Left kidney (tissue), 2 donors: ENCODE measurements around the gene C14orf180. TPM values are rescaled to one million over a fixed set of nuclear protein-coding genes. Genes with fewer than 3 reads are reported as not detected.

Experiments used
- DNase-seq: peaks from one replicate; pipeline ENCODE4 v3.0.0-alpha.2; 2013
- polyA plus RNA-seq: library from polyadenylated mRNA; unstranded; fragments of 120-200 nt; gene quantifications from one replicate; pipeline ENCODE4 v1.2.1, GENCODE V29; 2013; ENCODE audit not compliant: insufficient read length

C14orf180 gene
- polyA plus RNA-seq, 1 donor: not detected

DNA sequence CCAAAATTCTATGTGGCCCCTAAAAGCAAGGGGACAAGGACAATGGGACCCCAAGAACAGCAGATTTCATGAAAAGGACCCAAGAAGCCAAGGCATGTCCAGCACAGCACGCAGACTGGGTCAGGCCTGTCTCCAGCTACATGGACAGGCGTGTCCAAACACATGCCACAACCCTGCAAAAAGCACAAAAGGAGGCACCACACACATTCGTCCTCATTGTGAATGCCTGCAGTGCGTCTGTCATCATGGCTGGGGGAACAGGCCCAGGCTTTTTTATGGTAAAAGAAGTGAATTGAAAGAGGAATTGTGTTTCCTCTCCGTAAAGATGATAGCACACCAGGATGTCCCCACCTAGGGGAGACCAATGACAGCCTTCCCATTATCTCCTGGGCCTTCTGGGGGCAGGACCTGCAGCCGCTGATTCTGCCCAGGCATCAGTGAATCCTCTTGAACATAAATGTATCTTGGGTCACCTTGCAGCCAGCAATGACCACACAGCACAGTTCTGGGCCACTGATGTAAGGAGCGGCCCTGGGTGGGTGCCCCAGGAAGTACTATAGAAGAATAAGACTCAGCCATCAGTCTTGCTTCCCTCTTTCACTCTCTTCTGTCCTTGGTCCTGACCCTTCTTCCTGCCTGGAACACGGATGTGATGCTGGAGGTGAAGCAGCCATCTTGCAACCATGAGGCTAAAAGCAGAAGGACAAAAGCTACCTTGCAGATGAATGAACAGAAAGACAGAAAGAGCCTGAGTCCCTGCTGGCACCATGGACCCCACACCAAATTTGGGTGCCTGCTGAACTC, 29.8 kb upstream of the C14orf180 start:
- DNase-seq: no peak

DNA sequence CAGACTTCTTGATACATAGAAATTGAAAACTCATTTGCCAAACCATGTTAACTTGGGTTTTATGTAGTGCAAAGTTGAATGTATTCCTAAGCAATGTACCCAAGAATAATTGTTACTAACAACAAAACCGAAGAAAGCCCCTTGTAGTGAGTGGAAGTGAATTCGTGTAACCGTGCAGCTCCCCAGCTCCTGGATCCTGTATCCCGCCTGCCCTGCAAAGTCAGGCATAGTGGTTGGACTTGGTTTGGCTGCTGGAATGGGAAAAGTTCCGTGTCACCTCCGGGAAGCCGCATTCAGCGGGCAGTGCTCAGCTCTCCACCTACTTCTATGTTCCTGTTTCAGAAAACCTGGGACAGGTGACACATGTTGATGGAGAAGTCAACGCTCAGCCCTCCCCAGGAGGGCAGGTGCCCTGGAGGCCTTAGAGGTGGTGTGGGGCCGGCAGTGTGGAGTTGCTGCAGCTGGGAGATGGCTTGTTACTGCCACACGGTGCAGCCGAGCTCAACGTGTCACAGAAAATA, 29.2 kb upstream of the C14orf180 start:
- DNase-seq: no peak

DNA sequence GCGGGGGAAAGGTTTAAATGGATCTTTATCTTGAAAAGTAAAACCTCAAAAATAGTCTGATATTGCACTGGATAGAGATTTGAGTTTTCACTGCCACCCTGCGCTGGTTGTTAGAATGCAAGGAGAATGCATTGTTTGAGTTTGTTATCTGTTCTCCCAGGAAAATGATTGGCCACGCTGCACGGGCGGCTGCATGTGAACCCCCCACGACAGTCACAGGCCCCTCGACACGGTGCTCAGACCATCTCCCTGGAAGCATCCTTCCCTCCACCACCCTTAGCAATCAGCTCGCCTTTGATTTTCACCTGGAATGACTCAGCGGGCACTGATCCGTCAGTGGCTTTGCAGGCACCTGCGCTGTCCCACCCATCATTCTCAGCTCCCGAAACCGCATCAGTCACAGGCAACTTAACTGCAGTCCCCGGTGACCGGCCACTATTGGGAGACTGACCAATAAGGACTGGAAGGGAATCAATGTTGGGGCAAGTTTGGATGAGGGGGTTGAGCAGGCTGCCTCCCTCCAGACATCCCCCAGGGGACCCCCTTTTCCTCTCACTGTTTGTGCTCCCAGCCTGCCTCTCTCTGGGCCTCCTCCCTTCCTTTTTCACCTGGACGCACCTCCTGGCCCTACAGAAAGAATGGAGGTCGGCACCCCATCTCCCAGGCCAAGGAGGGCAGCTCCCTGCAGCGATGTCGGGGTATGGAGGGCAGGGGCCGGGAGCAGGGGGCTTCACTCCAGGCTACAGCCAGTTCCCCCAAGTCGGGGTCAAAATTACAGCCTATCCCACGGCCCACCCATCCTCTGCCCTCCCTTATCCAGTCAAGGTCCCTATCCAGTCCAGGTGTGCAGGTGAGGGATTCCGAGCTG, 28.5 kb upstream of the C14orf180 start:
- DNase-seq: no peak

DNA sequence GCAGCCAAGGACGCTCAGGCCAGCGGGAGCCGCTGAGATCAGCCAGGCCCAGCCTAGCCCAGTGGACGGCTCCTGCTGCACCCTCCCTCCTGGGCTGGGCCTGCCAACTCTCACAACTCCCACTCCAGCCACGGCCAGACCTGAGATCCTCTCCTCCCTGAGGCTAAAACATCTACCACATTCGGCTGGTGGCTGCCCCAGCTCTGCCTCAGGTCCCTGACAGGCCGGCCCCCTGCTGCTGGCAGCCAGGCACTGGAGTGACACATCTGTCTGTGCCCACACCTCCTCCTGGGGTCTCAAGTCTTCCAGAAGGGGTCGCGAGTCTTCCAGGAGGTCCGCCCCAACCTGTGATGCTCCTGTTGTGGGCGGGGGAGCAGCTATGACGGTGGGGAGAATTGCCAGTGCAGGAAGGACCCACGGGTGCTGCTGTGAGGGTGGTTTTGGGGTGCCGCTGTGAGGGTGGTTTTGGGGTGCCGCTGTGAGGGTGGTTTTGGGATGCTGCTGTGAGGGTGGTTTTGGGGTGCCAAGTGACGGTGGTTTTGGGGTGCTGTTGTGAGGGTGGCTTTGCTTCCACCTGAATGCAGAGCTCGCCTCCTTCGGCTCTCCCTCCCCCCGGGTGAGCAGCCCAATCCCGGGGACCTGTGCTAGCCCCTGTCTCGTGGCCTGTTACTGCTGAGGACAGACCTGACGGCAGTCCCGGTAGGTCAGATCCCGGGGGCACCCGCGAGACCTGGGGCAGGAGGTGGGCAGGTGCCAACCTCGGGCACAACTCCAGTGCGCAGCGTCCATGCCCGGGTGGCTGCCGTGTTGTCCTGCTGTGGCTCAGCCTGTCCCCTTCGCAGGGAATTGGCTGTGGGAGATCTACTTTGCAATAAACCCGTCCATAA, 27.5 kb upstream of the C14orf180 start:
- DNase-seq: no peak

DNA sequence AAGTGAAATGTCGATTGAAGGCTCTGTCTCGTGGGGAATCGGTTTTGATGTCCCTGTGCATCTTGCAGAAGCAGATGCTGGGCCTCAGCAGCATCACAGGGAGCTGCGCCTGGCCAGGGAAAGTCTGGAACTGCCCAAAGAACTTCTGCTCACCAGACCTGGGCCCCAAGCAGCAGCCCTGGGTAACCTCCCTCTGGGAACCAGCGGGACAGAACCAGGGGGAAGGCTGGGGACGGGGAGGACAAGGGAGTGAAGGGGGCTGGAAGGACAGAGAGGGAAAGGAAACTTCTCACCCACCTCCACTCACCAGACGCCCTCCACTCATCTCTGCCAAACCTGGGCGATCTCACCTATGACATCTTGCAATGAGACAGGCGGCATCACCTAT, 26.8 kb upstream of the C14orf180 start:
- DNase-seq: no peak

DNA sequence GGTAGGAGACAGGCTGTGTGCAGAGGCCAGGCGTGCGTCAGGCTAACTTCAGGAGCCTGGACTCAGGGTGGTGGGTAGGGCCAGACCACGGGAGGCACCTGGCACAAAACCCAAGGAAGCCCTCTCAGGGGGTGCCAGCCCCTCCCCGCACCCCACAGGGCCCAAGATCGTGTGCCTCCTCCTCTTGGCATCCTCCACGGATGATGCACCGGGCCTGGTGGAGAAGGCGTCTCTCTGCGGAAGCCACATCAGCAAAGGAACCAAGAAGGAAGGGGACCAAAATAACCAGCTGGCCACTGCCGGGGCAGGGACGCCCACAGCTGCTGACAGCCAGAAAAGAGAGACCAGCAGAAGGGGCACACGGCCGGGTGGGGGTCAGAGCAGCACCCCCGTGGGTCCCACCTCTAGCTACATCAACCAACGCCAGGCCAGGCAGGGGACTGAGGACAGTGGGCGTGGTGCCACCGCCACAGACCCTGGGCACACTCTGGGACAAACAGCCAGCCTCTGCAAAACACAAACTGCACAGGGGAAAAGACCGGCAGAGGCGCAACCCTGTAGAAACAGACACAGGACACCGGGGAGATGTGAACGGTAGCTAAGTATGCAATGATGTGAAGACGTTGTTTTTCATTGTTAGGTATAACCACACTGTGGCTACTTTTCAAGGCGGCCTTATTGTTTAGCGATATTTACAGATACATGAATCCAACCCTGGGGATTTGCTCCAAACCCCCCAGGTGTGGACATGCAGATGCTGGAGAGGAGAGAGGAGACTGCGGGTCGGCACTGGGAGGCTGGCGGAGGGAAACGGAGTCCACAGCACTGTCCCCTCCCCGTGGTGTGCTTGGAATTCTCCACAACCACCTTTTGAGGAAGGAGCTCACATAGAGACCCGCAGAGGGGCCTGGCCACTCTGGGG, 26.1 kb upstream of the C14orf180 start:
- DNase-seq: no peak

DNA sequence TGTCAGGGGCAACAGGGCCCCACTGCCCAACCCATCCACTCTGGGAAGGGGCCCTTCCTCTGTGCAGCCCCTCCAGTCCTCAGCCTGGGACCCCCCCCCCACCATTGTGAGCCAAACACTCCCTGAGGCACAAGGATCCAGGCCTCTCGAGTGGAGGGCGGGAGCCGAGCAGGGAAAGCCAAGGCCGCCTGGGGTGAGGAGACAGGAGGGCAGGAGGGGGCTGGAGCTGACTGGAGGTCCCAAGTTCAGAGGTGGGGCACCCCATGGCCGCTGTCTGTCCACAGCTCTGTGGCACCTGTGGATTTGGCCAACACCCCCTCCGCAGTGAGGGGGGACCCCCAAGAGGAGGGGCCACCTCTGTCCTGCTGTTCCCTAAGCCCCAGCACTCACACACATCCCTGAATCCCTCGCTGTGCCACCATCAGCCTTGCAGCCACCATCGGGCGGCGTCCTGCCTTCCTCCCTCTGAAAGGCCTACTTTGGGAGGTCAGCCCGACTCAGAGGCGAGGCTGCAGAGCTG, 25.4 kb upstream of the C14orf180 start:
- DNase-seq: no peak

DNA sequence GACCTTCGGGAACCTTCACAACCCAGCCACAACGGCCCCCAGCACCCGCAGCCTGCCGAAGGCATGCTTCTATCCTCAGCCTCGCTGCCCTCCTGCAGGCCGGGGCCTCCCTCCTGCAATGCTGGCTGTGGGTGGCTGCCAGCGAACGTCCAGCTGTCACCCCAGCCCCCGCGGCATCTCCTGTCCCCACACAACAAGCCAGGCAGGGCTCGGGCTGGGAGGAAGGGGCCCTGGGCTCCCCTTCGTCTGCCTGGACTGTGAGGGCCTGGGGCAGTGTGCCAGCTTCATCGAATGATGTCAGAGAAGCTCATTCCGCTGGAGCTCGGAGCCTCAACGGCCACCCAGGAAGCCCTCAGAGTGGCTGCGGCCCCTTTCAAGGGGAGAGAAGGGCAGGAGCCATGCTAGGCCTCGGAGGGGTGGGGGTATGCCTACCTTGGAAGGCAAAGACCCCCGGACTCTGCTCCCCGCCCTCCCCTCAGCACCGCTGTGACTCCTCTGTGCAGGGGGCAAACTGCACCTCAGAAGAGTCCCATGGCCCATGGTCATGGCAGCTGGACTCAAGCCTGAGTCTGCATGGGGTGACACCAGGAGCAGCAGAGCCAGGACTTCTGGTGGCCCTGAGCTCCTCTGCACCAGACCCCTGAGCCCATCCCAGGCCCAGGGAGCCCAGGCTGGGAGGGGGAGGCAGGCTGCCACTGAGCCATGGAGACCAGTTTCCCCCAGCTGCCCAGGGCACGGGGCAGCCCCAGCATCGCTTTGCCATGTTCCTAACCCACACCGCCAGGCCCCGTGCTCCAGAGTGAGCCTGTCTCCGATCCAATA, 24.7 kb upstream of the C14orf180 start:
- no peak for DNase-seq

DNA sequence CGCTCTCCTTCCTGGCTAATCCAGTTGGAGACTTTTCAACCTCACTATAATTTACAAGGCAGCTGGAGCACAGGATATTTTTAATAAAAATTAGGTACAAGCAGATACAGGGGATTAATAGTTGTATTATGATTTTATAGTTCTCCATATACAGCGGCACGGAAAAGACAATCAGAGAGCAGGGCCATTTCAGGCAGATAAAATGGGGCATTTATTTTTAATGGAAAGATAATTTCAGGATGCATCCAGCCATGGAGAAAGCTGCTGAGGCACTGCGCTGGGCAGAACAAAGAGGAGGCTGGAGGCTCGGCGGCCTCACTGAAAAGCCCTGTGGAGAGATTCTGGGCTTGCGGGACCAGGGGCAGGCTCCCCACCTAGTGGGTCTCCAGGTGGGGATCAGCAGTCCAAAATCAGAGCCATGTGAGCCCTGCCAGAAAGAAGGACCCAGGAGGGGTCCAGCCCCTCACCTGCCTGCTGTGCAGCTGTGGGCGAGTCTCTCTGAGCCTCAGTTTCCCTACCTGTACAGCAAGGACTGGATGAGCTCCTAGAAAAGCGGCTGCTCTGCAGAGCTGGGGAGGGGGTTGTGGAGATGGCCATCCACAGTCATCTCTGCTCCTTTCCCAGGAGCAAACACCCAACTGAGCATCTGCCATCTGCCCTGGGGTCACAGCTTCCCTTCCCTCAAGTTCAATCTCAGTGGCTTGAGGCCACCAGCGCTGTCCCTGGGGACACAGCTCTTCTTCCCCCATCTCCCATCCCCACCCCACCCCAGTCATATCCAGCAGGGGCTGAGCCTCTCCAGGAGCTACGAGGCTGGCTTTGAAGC, 23.9 kb upstream of the C14orf180 start:
- DNase-seq: no peak

DNA sequence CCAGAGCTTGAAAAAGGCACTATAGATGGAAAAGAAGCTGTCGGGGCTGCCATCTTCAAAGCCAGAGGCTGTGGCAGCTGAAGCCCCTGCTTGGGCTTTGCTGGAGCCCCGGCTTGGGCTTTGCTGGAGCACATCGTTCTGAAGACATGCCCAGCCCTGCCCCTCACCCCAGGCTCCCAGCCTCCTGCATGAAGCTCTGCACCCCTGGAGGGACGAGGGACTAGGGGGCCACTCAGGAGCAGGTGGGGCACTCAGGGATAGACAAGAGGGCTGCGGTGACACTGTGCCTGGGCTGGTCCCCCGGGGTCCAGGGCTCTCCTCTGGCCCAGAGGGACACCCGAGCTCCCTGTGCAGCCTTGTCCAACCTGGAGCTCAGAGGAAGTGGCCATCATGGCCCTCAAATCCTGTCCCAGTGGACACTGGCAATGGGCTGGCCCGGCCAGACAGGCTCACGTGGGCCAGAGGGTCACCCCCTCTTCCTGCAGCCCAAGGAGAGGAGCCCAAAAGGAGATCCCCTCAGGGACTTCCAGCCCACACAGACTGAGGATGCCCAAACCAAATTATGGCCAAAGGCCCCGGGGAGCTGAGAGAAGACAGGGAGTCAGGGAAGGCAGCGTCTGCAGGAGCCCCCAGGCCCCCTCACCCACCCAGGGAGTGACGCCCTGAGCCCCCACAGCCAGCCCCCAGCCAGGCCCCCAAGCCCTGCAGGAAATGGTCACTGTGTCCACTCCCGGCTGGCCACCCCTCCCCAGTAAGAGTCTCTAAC, 23.1 kb upstream of the C14orf180 start:
- no peak for DNase-seq

DNA sequence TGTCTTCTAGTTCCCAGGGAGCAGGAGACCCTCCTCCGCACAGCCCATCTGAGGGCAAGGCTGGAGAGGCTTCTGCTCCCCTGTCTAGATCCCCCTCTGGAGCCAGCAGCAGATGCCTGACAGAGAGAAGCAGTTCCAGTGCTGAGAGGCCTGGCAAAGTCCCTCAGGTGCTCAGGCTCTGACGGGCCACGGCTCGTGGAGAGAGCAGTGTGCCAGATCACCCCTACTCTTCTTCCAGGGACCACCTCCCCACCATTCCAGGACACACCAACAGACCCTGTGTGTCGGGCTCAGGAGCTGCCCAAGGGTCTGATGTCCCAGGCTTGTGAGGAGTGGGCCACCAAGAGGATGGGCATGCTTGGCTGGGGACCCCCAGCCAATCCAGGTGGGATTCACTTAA, 22.5 kb upstream of the C14orf180 start:
- DNase-seq: no peak

DNA sequence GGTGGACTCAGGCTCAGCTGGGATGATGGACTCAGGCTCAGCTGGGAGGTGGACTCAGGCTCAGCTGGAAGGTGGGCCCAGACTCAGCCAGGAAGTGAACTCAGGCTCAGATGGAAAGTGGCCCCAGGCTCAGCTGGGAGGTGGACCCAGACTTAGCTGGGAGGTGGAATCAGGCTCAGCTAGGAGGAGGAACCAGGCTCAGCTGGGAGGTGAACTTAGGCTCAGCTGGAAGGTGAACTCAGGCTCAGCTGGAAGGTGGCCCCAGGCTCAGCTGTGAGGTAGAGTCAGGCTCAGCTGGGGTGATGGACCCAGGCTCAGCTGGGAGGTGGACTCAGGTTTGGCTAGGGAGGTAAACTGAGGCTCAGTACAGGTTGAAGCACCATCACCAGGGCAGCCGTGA, 21.8 kb upstream of the C14orf180 start:
- DNase-seq: no peak

DNA sequence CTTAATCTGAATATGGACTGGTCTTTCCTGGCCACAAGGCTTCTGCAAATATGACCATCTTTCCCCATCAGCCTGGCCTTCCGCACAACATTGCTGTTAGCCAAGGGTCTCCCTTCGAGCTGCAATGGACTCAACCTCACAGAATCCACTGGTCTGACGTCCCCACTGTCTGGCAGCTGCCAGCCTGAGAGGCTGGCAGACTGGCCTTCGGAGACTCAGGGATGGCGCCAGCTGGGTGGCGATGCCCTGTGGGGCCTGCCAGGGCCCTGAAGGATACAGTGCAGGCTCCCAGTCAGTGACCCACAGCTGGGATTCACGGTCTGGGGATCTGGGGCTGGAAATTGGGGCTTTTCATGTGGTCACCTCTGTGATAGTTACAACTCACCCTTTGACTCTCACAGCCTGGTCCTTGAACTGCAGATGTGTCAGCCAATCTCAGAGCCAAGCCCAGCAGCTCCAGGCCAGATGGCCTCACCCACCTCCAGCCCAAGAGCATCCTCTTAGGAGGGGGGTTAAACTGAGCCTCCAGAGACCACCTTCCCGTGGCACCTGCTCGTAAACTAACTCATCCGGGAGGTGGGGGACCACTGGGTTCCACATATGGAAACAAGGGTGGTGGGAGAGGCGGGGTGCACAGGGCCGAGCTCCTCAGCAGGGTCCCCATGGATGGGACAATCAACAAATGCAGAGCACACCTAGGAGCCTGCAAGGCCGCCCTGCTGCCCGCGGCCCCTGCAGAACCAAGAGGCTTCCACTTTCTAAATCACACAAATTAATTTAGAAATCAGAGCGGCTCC, 21.1 kb upstream of the C14orf180 start:
- no peak for DNase-seq

DNA sequence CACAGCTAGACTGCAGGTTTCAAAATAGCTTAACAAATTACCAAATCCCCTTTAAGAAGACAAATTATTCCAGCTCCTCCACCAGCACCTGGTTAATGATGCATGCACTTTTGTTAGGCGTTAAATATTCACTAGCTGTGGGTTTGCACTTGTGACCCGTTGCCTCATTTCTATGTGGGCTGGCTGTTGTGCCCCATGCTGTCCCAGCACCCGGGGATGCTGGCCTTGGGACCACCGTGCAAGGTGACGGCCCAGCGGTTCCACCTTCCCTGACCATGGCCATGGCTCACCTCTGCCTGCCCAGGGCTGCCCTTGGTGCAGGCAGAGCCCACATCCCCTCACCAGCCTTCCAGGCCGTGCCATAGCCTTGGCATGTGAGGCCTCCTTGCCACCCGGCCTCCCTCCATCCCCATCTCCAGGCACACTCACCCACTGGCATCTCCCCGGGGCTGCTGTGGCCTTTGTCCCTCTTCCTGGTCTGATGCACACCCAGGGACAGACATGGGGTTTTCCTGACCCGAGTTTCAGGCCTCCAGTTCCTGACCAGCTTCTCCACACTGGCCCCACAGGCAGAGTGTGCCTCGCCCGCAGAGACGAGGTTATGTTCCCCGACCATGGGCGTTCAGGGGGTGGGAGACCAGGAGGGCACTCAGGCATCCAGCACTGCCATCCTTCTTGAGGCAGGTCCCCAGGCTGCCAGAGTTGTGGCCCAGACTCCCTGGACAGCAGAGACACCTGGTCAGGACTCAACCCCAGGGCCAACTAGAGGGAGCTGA, 20.3 kb upstream of the C14orf180 start:
- DNase-seq: no peak

DNA sequence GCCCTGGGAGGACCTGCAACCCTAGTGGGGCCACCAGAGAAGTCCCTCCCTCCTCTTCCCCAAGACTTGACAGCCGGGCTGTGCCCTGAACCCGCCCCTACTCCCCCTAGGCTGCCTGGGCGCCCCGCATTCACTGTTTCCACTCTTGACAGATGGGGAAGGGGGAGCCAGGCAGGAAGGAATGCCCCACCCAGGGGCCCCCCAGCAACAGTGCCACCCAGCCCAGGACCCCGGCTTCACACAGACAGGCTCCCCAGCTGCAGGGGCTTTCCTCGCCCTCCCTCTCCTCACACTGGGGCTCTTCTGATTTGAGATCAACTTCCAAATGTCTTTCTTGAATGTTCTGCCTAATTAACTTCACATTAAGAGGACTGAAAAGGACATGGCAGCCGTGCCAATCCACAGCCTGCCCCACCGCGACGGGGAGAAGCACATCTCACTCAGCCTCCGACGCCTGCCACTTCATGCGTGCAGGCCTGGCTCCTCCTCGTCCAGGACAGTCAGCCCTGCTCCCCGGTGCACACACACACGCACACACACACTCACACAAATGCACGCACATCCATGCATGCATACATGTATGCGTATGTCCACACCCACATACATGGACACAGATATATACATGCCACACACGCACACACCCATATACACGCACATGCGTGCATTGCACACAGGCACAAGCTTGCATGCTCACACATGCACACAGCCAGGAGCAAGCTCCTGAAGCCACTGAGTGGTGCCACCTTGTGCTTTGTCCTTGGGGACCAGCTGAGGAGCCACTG, 19.6 kb upstream of the C14orf180 start:
- no peak for DNase-seq

DNA sequence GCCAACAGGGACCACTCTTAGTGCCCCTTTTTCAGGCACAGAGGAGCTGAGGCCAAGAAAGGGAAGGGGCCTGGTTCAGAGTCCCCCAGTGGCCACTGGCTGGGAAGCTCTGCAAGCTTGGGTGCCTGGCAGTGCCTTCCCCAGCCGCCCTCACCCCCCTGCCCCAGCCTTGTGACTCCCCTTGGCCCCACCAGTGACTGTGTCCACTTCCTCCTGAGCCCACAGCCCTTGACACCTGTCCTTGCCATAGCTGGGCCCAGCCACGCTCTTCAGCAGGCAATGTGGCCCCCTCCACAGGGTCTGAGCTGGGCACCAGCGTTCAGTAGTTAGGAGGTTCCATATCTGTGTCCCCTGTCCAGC, 19.0 kb upstream of the C14orf180 start:
- no peak for DNase-seq
